H9 (cell line): ENCODE data around the gene TRMT2A. TPM values are rescaled to one million over a fixed set of nuclear protein-coding genes. Genes with fewer than 3 reads are reported as not detected.

ENCODE experiments used
- DNase-seq: peaks from one replicate; pipeline ENCODE4 v3.0.0-alpha.2; 2017
- H2AFZ ChIP-seq: one replicate; pipeline ENCODE4 v1.6.1; 2013; ENCODE audit warnings: mild to moderate bottlenecking, low read length, control low read depth, moderate library complexity
- H2AK5ac ChIP-seq: 2 replicates; pipeline ENCODE4 v1.6.1; 2013; ENCODE audit warnings: low read length, control low read depth, mixed read lengths; ENCODE audit not compliant: insufficient read length
- H2BK120ac ChIP-seq: one replicate; pipeline ENCODE4 v1.6.1; 2013; ENCODE audit warnings: low read depth, mild to moderate bottlenecking, low read length, control low read depth, inconsistent platforms; ENCODE audit not compliant: poor library complexity, severe bottlenecking
- H2BK12ac ChIP-seq: 2 replicates; pipeline ENCODE4 v1.6.1; 2013; ENCODE audit warnings: low read length, control low read depth, mixed read lengths, low read depth; ENCODE audit not compliant: insufficient read length
- H2BK15ac ChIP-seq: 2 replicates; pipeline ENCODE4 v1.6.1; 2013; ENCODE audit warnings: low read depth, low read length, control low read depth
- H2BK20ac ChIP-seq: one replicate; pipeline ENCODE4 v1.6.1; 2013; ENCODE audit warnings: low read depth, mild to moderate bottlenecking, low read length, control low read depth, inconsistent platforms; ENCODE audit not compliant: poor library complexity, severe bottlenecking
- H2BK5ac ChIP-seq: 2 replicates; pipeline ENCODE4 v1.6.1; 2013; ENCODE audit warnings: low read length, control low read depth, mixed read lengths; ENCODE audit not compliant: insufficient read length
- H3K14ac ChIP-seq: 2 replicates; pipeline ENCODE4 v1.6.1; 2013; ENCODE audit warnings: low read length, control low read depth; ENCODE audit not compliant: insufficient read depth
- H3K18ac ChIP-seq: 2 replicates; pipeline ENCODE4 v1.6.1; 2013; ENCODE audit warnings: low read depth, mild to moderate bottlenecking, mixed read lengths, low read length, control low read depth; ENCODE audit not compliant: insufficient read length
- H3K23ac ChIP-seq: 2 replicates; pipeline ENCODE4 v1.6.1; 2013; ENCODE audit warnings: low read length, control low read depth, mixed read lengths, low read depth; ENCODE audit not compliant: insufficient read length
- H3K23me2 ChIP-seq: 2 replicates; pipeline ENCODE4 v1.6.1; 2013; ENCODE audit warnings: low read depth, mild to moderate bottlenecking, mixed read lengths, low read length, control low read depth; ENCODE audit not compliant: insufficient read length, poor library complexity, severe bottlenecking
- H3K27ac ChIP-seq: 2 replicates; pipeline ENCODE4 v1.5.1; 2013; ENCODE audit warnings: low read length, control low read depth, mixed read lengths, low read depth; ENCODE audit not compliant: insufficient read length
- H3K27me3 ChIP-seq: 2 replicates; pipeline ENCODE4 v1.6.1; 2013; ENCODE audit warnings: low read length, control low read depth, inconsistent platforms; ENCODE audit not compliant: insufficient read depth
- H3K4ac ChIP-seq: 2 replicates; pipeline ENCODE4 v1.6.1; 2013; ENCODE audit warnings: low read depth, mild to moderate bottlenecking, control low read depth, inconsistent platforms, low read length, moderate library complexity
- H3K4me1 ChIP-seq: 2 replicates; pipeline ENCODE4 v1.6.1; 2013; ENCODE audit warnings: low read length, control low read depth, inconsistent platforms; ENCODE audit not compliant: insufficient read depth
- H3K4me2 ChIP-seq: 2 replicates; pipeline ENCODE4 v1.6.1; 2013; ENCODE audit warnings: low read length, control low read depth, mixed read lengths; ENCODE audit not compliant: insufficient read length, insufficient read depth
- H3K56ac ChIP-seq: 2 replicates; pipeline ENCODE4 v1.6.1; 2013; ENCODE audit warnings: low read depth, mild to moderate bottlenecking, mixed read lengths, low read length, control low read depth; ENCODE audit not compliant: insufficient read length
- H3K79me1 ChIP-seq: 2 replicates; pipeline ENCODE4 v1.6.1; 2013; ENCODE audit warnings: low read depth, mild to moderate bottlenecking, moderate library complexity, low read length, control low read depth, inconsistent platforms; ENCODE audit not compliant: insufficient read depth, poor library complexity, severe bottlenecking
- H3K79me2 ChIP-seq: 2 replicates; pipeline ENCODE4 v1.6.1; 2013; ENCODE audit warnings: low read length, control low read depth, inconsistent platforms; ENCODE audit not compliant: insufficient read depth
- H3K9ac ChIP-seq: 2 replicates; pipeline ENCODE4 v1.6.1; 2013; ENCODE audit warnings: low read length, control low read depth, mixed read lengths; ENCODE audit not compliant: insufficient read length; ENCODE audit errors: extremely low read depth
- H3K9me3 ChIP-seq: one replicate; pipeline ENCODE4 v1.6.1; 2013; ENCODE audit warnings: low read depth, low read length, inconsistent platforms; ENCODE audit not compliant: control insufficient read depth
- H3T11ph ChIP-seq: one replicate; pipeline ENCODE4 v1.6.1; 2013; ENCODE audit warnings: mild to moderate bottlenecking, low read length, control low read depth, inconsistent platforms
- H4K20me1 ChIP-seq: one replicate; pipeline ENCODE4 v1.6.1; 2013; ENCODE audit not compliant: control insufficient read depth, insufficient read length, insufficient read depth
- H4K5ac ChIP-seq: 2 replicates; pipeline ENCODE4 v1.6.1; 2013; ENCODE audit warnings: low read depth, mild to moderate bottlenecking, mixed read lengths, low read length, control low read depth; ENCODE audit not compliant: insufficient read length
- H4K8ac ChIP-seq: replicated peaks from 2 replicates; pipeline ENCODE4 v1.6.1; 2013; ENCODE audit warnings: low read length, control low read depth, mixed read lengths, low read depth; ENCODE audit not compliant: insufficient read length
- H4K91ac ChIP-seq: 2 replicates; pipeline ENCODE4 v1.6.1; 2013; ENCODE audit warnings: low read depth, mild to moderate bottlenecking, moderate library complexity, mixed read lengths, low read length, control low read depth; ENCODE audit not compliant: insufficient read length
- H3K27ac Mint-ChIP-seq, 3 experiments: 2 replicates in 2 of 3; 3 replicates in 1 of 3; pipeline ENCODE4 v1.8.0; 2020 to 2021; ENCODE audit warnings: mixed read lengths in 3 of 3, mild to moderate bottlenecking in 1 of 3, moderate library complexity in 1 of 3
- H3K27me3 Mint-ChIP-seq: 2 replicates; pipeline ENCODE4 v1.8.0; 2021; ENCODE audit warnings: low read depth, mild to moderate bottlenecking, moderate library complexity, mixed read lengths
- H3K36me3 Mint-ChIP-seq, 3 experiments: 2 replicates in 2 of 3; 3 replicates in 1 of 3; pipeline ENCODE4 v1.8.0; 2020 to 2021; ENCODE audit warnings: low read depth in 3 of 3, mixed read lengths in 3 of 3; ENCODE audit not compliant: insufficient read depth in 1 of 3
- H3K4me1 Mint-ChIP-seq, 2 experiments: 2 replicates each; pipeline ENCODE4 v1.8.0; 2020; ENCODE audit warnings: mixed read lengths in 2 of 2
- H3K4me3 Mint-ChIP-seq, 2 experiments: 2 replicates in 1 of 2; 3 replicates in 1 of 2; pipeline ENCODE4 v1.8.0; 2020 to 2021; ENCODE audit warnings: mild to moderate bottlenecking in 2 of 2, mixed read lengths in 2 of 2, moderate library complexity in 1 of 2
- H3K9me3 Mint-ChIP-seq, 2 experiments: 2 replicates in 1 of 2; 3 replicates in 1 of 2; pipeline ENCODE4 v1.8.0; 2020; ENCODE audit warnings: mild to moderate bottlenecking in 2 of 2, mixed read lengths in 2 of 2, moderate library complexity in 1 of 2
- WGBS: extraction: QIAGEN DNeasy Blood & Tissue Kit; methylation state at CpG from one replicate; pipeline ENCODE4 v1.1.7; 2013; ENCODE audit warnings: missing lambda C conversion rate, low lambda C conversion rate, mixed read lengths; ENCODE audit not compliant: insufficient read length; ENCODE audit errors: extremely low coverage; 5-methylcytosine and 5-hydroxymethylcytosine counted together
- total RNA-seq: library from RNA; stranded (reverse); gene quantifications from 2 replicates; pipeline ENCODE4 v1.2.1, GENCODE V29; 2021
- TF ChIP-seq, protein P1 (sequence below): fragments of 200-600 bp; sonication (generic); conservative IDR thresholded peaks from 3 replicates; pipeline ENCODE4 v1.8.0; 2021; ENCODE audit warnings: antibody characterized with exemption, mild to moderate bottlenecking

Gene TRMT2A
- total RNA-seq, 1 experiment from 2014 or later = 58.2 TPM

DNA sequence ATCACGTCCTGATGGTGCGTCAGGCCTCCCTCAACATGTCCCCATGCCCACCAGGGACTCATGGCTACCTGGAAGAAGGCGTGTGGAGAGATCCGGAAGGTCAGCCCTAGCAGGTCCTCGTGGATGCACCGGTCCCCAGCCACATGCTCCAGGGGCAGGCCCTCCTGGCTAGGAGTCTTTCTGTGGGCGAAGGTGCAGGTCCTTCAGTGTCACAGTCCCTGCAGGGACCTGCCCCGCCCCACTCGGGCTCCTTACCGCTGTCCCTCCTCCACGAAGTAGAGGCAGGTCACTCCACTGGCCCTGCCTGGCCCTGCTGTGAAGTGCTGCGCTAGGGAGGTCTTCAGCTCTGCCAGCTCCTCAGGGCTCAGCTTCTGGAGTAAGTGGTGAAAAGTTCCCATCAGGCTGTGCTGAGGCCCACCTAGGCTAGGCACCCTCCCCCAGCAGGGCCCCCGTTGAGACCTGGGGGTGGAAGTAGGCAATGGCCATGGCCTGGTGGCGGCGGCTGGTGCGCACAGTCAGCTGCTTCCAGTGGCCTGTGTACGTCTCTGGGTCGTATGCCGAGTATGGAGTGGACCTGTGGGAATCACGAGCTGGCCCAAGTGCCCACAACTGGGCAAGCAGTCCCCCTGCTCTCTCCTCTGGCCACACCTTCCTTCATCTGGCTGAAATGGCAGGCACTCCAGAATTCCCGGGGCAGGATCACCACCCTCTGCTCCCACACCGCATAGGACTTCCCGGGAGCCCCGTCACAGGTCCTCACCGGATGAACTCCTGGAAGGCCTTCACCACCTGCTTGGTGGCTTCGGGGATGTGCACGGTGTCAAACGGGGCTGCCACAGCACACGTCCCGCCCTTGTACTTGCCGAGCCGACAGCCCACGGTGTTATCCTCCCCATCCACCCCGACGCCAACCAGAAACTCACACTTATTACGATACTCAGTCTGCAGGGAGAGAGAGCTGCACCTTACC, 2.2 kb downstream of the TRMT2A start:
- H3K9me3 Mint-ChIP-seq = no peaks in the 10 kb centered on the region
- no peaks in the 10 kb centered on the region for H3K9me3 ChIP-seq
- H3K4me1 ChIP-seq = no peaks in the 10 kb centered on the region
- H3K23me2 ChIP-seq = peaks cover 8% of the 10 kb centered on the region
- H3K27ac ChIP-seq = no peak overlapping the region
- H4K91ac ChIP-seq = no peak overlapping the region
- H2BK12ac ChIP-seq = no peak overlapping the region
- H2BK15ac ChIP-seq = no peak overlapping the region
- no peak for DNase-seq
- H3K4me3 Mint-ChIP-seq = peak overlapping the region; percentile 36 to 61; a peak in 4 of 5 replicates
- no peak overlapping the region for H2BK120ac ChIP-seq
- no peak overlapping the region for H3K14ac ChIP-seq
- H3K23ac ChIP-seq = no peak overlapping the region
- no peak overlapping the region for H3K9ac ChIP-seq
- no peak overlapping the region for H3K56ac ChIP-seq
- peaks cover 20% of the 10 kb centered on the region for H3K79me2 ChIP-seq
- H3K27me3 ChIP-seq = no peaks in the 10 kb centered on the region
- H3K36me3 Mint-ChIP-seq = peaks cover 26 to 60% (median 49%) of the 10 kb centered on the region in 3 experiments
- no peak overlapping the region for H2BK20ac ChIP-seq
- TF ChIP-seq, protein P1, sequence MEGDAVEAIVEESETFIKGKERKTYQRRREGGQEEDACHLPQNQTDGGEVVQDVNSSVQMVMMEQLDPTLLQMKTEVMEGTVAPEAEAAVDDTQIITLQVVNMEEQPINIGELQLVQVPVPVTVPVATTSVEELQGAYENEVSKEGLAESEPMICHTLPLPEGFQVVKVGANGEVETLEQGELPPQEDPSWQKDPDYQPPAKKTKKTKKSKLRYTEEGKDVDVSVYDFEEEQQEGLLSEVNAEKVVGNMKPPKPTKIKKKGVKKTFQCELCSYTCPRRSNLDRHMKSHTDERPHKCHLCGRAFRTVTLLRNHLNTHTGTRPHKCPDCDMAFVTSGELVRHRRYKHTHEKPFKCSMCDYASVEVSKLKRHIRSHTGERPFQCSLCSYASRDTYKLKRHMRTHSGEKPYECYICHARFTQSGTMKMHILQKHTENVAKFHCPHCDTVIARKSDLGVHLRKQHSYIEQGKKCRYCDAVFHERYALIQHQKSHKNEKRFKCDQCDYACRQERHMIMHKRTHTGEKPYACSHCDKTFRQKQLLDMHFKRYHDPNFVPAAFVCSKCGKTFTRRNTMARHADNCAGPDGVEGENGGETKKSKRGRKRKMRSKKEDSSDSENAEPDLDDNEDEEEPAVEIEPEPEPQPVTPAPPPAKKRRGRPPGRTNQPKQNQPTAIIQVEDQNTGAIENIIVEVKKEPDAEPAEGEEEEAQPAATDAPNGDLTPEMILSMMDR = no peak
- H3K4me1 Mint-ChIP-seq = peaks cover 10 to 12% of the 10 kb centered on the region in 2 experiments
- H4K20me1 ChIP-seq = no peaks in the 10 kb centered on the region
- no peak overlapping the region for H3T11ph ChIP-seq
- no peak overlapping the region for H3K4me2 ChIP-seq
- H2BK5ac ChIP-seq = no peak overlapping the region
- no peak overlapping the region for H4K8ac ChIP-seq
- no peak overlapping the region for H2AK5ac ChIP-seq
- no peak overlapping the region for H3K4ac ChIP-seq
- no peak overlapping the region for H2AFZ ChIP-seq
- H4K5ac ChIP-seq = no peak overlapping the region
- H3K27ac Mint-ChIP-seq = peak overlapping the region in 2 of 3 experiments; percentile 5 to 71; a peak in 3 of 7 replicates
- H3K79me1 ChIP-seq = peaks cover 3% of the 10 kb centered on the region
- no CpG with 5 or more reads among the region's 36 CpGs for WGBS
- no peak overlapping the region for H3K18ac ChIP-seq
- H3K27me3 Mint-ChIP-seq = no peaks in the 10 kb centered on the region; the same call in 1 of the 2 replicates
